ENCODE results near the gene MRC1.

The MRC1 gene

GRCh38 chr10:17817790-17818189, 8.6 kb downstream of the MRC1 start:
- TF ChIP-seq CTCF (IDR thresholded peaks at IDR 0.05; ENCODE audit: low read depth, low read length) (no peak), MYC (IDR thresholded peaks at IDR 0.05; ENCODE audit: low read depth, low read length) (no peak), MAX (IDR thresholded peaks at IDR 0.05; ENCODE audit: low read depth, low read length) (no peak), POLR2A (IDR thresholded peaks at IDR 0.05; ENCODE audit: extremely low read depth, insufficient read length) (no peak)
- DNase-seq (ENCODE audit: low read depth), result no peak
- H3K4me3 ChIP-seq (ENCODE audit: low read depth, low read length), result no peak overlapping the region

DNA sequence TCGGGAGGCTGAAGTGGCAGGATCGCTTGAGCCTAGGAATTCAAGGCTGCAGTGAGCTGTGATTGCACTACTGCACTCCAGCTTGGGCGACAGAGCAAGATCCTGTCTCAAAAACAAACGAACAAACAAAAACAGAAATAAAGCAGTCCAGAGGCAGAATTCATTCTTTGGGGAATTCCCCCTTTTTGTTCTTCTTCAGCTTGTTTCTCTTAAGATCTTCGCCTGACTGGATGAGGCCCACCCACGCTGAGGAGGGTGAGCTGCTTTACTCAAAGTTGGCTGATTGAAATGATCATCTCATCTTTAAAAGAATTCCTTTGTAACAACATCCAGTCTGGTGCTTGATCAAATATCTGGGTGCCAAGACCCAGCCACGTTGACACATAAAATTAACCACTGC, 10.7 kb downstream of the MRC1 start:
- no peak for DNase-seq (ENCODE audit: low read depth)
- no peak overlapping the region for H3K4me3 ChIP-seq (ENCODE audit: low read depth, low read length)
- no peak for TF ChIP-seq MAX (IDR thresholded peaks at IDR 0.05; ENCODE audit: low read depth, low read length)
- TF ChIP-seq MYC (IDR thresholded peaks at IDR 0.05; ENCODE audit: low read depth, low read length), result no peak
- no peak for TF ChIP-seq POLR2A (IDR thresholded peaks at IDR 0.05; ENCODE audit: extremely low read depth, insufficient read length)
- no peak for TF ChIP-seq CTCF (IDR thresholded peaks at IDR 0.05; ENCODE audit: low read depth, low read length)

- TF ChIP-seq MAX (IDR thresholded peaks at IDR 0.05; ENCODE audit: low read depth, low read length) (no peak), POLR2A (IDR thresholded peaks at IDR 0.05; ENCODE audit: extremely low read depth, insufficient read length) (no peak), CTCF (IDR thresholded peaks at IDR 0.05; ENCODE audit: low read depth, low read length) (no peak), MYC (IDR thresholded peaks at IDR 0.05; ENCODE audit: low read depth, low read length) (no peak)
- DNase-seq (ENCODE audit: low read depth), result no peak
- H3K4me3 ChIP-seq (ENCODE audit: low read depth, low read length), result no peak overlapping the region
Measured at GRCh38 chr10:17820943-17821342, 11.8 kb downstream of the MRC1 start.

DNA sequence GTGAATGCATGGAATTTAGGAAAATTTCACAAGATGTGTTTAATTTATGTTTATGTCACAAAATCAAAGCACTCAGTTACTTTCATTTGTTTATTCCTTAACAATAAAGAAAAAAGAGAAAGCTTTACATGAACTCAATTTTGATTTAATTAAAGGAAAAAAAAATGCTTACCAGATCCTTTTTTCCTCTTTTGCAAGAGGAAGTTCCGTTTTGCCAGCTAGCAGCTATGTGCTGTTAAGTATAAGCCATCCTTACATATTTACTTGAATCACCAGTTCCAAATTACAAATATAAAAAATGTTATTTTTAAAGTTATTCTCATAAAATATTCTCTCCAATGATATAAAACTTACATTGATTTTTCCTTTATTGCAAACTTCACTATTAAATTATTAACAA, 12.7 kb downstream of the MRC1 start:
- no peak for DNase-seq (ENCODE audit: low read depth)
- TF ChIP-seq MYC (IDR thresholded peaks at IDR 0.05; ENCODE audit: low read depth, low read length) (no peak), POLR2A (IDR thresholded peaks at IDR 0.05; ENCODE audit: extremely low read depth, insufficient read length) (no peak), CTCF (IDR thresholded peaks at IDR 0.05; ENCODE audit: low read depth, low read length) (no peak), MAX (IDR thresholded peaks at IDR 0.05; ENCODE audit: low read depth, low read length) (no peak)
- H3K4me3 ChIP-seq (ENCODE audit: low read depth, low read length), result no peak overlapping the region

GRCh38 chr10:17831341-17831740, 22.2 kb downstream of the MRC1 start:
- TF ChIP-seq MAX (IDR thresholded peaks at IDR 0.05; ENCODE audit: low read depth, low read length) (no peak), CTCF (IDR thresholded peaks at IDR 0.05; ENCODE audit: low read depth, low read length) (no peak), POLR2A (IDR thresholded peaks at IDR 0.05; ENCODE audit: extremely low read depth, insufficient read length) (no peak), MYC (IDR thresholded peaks at IDR 0.05; ENCODE audit: low read depth, low read length) (no peak)
- no peak overlapping the region for H3K4me3 ChIP-seq (ENCODE audit: low read depth, low read length)
- no peak for DNase-seq (ENCODE audit: low read depth)

DNA sequence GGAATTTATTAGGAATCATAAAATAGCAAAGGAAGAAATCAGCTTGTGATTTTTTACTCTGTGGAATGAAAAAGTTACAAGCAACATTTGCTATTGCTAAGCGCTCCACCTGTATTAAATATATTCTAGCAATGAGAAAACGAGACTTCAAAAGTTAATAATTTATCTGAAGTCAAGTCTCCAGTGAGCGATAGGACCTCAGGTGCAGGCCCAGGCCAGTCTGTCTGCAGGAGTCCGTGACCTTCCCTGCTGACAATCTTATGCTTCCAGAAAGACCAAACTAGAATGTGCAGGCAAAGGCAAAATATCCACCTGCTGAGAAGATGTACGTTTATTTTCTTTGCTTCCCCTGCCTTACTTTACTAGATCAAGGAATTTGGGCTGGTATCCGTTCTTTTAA, 22.7 kb downstream of the MRC1 start:
- H3K4me3 ChIP-seq (ENCODE audit: low read depth, low read length), result no peak overlapping the region
- no peak for TF ChIP-seq POLR2A (IDR thresholded peaks at IDR 0.05; ENCODE audit: extremely low read depth, insufficient read length)
- no peak for DNase-seq (ENCODE audit: low read depth)

All from NB4 (cell line).